ENCODE measurements around the gene FSTL1.
"Not testable (repeated sequence)": the region's sequence is repeated elsewhere in the genome, so short reads cannot be mapped to it uniquely, and the experiment has no call there.

Gene FSTL1

DNA sequence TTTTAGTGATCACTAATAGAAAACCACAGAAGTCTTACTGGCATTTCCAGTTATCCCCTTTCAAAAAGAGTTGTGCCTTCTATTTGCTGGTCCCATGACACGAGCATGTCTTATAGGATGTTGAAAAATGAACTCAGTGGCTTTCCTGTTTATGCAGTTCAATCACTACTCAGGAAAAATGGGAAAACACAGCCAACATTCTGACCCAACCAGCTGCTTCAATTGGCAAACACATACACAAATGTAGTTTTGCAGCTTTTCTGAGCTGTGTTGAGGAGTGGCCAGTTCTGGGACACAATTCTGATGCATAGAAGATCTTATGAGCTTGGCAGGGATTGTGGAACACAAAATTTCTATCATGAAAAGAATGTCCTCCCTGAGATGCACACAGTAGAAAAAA is 40.3 kb downstream of the FSTL1 start:
- DNase-seq = no peak

DNA sequence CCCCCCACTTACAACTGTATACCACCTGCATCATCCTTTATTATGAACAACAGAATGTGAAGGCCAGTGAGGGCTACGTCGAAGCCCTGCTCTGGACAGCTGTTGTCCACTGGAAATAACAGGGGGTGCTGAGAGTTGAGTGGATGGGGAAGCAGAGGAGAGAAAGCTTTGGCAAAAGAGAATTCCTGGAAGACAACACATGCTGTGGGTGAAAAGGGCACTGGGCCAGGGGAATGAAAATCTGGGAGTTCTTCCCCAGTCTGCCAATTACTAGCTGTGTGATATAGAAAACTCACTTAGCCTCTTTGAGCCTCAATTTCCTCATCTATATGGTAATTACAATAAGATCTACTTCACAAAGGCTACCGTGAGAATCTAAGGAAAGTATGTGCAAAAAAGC is 40.7 kb downstream of the FSTL1 start:
- DNase-seq = no peak

DNA sequence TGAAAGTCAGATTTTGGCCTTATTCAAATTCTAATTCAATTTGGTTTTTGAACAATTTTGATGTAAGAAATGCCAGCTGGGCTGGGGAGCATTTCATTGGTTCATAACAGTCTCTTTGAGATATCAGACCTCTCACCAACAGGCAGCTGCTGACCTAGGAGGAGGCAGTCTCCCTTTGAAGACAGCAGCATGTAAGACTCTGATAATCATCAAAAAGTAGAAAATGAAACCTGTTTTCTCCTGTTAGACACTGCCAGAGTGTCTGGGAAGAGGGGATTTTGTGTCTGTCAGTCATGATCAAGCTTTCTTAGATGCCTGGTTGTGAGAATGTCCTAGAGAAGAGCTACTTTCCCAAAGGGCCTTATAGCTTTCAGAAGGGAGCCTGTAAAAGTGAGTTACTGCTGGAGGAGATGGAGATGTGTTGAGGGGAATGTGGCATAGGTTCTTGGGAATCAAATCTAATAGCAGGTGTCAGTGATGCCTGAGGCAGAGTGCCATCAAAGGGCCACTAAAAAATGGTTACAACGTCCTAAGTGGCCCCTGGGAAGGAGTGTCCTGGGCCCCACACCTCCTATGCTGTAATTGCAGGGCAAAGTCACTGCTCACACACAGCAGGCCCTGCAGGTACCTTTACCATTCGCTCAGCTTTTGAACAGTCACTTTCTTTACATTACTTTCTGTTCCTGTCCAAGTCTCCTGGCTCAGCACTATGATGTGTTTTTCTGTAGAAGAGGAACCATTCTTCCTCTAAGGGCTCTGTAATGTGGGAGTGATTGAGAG is 43.1 kb downstream of the FSTL1 start:
- no peak for DNase-seq

DNA sequence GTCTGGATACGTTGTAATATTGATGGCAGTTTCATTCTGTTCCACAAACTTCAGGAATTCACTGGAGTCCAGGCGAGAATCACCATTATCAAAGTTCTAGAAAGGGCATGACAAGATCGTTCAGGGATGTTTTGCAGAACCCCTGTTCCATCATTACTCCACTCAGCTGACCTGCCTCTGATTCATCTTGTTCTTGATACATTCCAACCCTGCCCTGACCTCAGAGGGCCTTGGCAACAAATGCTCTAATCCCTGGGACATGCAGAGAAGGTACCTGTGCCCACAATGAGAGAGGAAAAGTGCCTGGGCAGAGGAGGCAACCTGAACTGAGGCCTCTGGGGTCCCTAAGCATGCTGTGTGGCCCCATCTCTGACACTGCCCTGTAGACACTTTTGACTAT is 45.9 kb downstream of the FSTL1 start:
- DNase-seq = no peak

DNA sequence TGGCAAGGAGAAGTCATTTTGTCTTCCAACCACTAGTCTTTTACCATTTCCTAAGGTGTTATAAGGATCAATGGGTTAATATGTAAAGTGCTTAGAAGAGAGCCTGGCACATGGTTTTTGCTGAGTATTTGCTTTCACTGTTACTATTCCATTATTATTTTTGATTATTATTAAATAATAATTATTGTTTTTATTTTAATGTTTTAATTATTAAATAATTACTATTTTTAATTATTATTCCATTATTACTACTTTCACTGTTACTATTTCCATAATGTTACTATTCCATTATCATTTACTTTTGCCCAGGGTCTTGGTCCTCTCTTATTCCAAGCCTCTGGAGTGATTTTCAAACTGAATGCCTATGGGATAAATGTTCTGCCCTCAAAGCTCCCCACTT is 48.5 kb downstream of the FSTL1 start:
- DNase-seq = no peak

DNA sequence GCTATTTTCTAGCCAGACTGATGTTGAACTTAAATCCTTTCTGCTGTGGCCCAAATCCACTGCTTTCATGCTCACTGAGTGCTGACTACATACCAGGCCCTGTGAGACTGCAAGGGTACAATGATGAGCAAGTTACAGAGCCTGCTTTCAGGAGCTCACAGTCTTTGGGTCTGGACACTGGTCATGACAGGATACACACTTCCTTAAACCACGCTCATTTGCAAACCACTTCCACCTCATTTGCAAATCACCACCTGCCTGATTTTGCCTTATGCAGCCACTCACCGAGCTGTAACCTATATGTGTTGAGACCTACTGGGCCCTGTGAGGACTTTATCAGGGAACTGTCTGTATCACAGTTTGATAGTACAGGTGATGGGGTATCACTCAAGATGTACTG is 51.4 kb downstream of the FSTL1 start:
- DNase-seq = no peak

DNA sequence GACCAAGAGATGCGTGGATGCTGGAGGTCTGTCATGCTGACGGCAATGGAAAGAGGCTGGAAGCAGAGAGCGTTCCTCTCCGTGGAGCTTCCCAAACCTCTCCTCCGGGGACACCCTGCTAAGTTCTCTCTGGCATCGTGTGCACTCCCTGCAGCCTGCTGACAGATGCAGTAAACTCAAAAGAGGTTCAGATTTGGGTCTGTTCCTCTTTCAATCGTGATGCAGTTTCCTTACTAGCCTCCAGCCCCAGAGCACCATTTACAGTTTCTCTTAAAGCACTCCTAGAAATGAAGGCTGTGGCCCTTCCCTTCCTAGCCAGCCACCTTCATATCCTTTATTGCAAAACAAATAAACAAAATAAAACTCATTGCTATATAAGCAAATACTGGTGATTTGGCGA is 54.3 kb downstream of the FSTL1 start:
- DNase-seq = no peak

DNA sequence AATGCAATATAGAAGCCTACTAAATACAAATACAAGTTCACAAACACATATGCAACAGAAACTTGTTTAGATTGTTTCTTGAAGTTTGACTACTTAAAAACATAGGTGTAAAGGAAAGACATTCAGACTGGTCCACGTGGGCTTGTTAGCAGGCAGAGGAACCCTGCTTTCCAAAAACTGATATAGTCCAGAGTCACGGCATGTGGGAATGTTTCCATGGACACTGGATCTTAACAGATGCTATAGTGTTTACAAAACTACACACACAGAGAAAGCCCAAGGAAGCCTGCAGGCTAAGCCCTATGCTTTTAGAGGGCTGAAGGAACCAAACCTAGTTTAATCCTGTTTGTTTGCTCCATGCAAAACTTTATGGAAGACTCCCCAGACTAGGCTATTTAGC is 56.4 kb downstream of the FSTL1 start:
- DNase-seq = no peak

DNA sequence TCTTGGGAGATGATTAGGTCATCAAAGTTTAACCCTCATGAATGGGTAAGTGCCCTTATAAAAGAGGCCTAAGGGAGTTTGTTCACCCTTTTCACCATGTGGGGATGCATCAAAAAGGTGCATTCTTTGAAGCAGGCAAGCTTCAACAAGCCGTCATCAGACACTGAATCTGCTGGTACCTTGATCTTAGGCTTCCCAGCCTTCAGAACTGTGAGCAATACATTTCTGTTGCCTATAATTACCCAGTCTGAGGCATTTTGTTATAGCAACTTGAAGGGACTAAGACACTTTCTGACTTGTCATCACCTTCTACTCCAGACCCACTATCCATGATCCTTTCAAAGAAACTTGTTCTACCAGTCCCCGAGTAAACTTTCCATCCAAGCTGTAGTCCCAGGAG is 57.0 kb downstream of the FSTL1 start:
- no peak for DNase-seq

DNA sequence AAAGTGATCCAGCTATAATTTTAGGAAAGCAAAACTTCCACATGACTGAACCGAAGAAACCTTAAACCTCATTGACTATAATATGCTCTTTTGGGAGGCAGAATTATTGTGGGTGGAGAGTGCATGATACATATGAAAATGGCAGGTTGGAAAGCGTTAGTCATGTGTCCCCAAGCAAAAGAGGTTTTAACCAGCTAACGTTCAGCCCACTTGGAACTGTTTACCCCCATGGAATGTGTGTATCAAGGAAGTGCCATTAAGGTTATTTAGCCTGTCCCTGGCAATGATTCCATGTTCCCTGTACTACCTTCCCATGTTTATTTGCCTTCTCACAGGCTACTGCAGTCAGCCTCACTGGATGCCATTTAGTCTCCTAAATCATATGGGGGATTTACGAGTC is 57.5 kb downstream of the FSTL1 start:
- peak; percentile 39 for DNase-seq

DNA sequence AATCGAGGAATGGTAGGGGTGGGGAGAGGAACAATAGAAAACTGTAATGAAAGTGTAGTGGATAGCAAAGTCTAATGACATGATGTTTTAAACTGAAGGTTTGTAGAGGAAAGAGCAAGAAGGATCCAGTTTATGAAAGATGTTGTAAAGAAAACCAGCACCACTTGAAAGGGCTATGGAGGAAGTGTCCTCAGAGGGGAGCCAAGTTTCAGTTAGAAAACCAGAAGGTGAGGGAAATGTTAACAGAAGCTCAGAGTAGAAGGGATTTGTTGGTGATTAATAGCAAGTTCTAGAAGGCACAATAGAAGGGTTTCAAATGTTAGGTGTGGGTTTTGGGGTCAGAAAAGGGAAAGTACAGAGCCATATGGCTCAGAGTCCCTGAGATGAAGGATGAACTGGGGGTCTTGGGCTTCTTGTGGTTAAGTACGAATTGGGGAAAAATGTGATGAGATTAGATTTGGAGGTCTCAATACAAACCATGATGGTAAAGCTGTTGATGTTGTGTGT is 67.8 kb downstream of the FSTL1 start:
- no peak for DNase-seq

DNA sequence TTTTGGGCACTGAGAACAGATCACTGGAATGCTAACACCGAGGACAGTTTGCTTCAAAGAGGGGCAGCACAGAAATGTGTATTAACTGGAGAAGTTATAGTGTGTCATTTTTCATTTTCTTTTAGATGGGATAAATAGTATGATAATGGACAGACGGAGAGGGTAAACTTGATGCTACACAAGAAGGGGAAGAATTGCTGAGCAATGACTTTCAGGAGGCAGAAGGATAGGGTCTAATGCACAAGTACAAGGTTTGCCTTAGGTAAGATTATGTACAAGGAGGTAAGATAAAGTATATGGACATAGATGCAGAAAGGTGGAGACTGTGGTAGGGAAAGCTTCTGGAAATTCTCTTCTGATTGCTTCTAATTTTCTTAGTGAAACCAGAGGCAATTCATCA is 69.3 kb downstream of the FSTL1 start:
- DNase-seq = no peak

DNA sequence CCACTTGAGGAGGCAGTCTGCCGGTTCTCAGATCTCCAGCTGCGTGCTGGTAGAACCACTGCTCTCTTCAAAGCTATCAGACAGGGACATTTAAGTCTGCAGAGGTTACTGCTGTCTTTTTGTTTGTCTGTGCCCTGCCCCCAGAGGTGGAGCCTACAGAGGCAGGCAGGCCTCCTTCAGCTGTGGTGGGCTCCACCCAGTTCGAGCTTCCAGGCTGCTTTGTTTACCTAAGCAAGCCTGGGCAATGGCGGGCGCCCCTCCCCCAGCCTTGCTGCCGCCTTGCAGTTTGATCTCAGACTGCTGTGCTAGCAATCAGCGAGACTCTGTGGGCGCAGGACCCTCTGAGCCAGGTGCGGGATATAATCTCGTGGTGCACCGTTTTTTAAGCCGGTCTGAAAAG is 72.8 kb downstream of the FSTL1 start:
- not testable (repeated sequence) for DNase-seq

DNA sequence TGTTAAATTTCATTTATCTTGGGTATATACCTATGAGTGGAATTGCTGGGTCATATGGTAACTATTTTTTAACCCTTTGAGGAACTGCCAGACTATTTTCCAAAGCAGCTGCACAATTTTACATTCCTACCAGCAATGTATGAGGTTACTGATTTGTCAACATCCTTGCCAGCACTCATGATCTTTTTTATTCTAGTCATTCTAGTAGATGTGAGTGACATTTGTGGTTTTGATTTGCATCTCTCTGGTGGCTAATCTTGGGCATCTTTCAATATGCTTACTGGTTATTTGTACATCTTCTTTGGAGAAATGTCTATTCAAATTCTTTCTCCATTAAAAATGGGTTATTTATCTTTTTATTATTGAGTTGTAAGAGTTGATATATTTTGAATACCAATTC is 80.3 kb downstream of the FSTL1 start:
- DNase-seq = no peak

DNA sequence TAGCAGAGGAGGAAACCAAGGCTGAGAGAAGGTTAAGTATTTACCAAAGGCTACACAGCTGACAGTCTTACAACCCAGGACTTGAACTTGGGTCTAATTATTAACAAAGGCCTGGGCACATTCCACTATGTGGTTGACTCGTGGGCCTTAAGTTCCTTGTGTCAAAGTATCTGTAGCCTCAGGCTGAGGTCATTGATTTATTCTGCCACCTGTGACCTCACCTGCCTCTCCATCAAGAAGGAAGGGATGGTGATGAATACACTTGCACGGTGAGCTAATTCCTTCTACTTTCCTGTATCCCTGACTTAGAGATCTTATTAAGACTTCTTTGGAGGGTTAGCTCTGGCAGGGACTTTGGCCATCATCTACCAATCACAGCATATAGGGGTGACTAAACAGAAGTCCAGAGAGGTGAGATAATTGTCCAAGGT is 81.7 kb downstream of the FSTL1 start:
- DNase-seq = no peak

DNA sequence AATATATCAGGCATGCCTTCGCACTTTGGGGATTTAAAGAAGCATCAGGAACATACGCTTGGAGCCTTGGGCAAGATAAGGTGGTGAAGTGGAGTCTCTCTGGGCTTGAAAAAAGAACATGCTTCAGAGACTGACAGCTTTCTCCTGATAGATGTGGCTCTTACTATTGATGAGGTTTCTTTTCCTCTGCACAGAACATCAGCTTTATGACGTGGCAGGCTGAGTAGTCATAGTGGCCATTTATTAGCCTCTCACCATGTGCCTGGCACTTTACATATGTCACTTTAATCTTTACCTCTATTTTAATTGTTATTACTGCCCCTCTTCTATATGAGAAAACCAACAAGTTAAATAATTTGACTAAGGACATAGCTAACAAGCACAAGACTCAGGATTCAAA is 82.6 kb downstream of the FSTL1 start:
- no peak for DNase-seq

DNA sequence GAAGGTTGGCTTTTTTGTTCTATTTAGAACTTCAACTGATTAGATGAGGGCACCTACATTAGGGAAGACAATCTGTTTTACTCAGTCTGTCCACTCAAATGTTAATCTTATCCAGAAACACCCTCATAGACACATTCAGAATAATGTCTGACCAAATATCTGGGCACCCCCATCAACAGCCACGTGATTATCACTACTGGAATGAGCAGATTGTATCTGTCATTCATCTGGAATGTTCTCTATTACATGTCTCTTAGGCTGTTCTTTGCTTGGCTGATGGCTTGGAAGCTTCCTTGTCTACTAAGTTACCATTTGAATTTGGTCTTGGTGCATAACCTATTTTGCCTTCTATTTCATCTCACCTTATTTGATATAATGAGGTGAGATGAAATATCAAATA is 86.0 kb downstream of the FSTL1 start:
- peak; percentile 45 for DNase-seq

DNA sequence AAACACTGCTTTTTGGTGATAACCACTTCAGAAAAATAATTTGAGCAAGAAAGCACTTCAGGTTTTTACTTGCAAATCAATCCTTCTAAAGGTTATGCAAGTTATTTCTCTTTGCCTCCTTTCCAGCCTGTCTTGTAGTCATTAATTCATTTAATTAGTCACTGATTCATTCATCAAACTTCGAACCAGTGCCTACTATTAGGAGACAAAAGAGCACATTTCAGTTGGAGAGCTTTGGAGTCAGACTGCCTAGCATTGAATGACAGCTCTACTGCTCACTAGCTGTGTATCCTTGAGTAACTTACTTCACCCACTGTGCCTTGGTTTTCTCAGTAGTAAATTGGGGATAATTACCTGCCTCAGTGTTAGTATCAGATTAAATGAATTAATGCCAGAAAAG is 86.7 kb downstream of the FSTL1 start:
- DNase-seq = no peak

DNA sequence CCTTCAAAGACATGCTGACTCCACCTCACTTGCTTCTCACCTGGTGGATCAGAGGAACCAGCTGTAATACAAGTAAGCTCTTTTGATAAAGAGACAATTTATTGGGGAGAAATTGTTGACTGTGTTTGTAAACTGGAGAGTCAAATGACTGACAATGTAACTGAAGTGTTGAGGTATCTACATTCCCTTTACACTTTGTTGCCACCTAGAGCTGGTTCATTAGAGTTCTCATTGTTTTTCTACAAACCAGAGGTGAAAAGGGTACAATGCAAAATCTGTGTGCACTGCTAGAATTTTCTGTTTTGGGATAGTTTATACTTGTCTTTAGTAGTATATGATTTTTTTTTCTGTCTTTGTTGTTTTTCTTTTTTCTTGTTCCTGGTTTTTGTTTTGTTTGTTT is 93.0 kb downstream of the FSTL1 start:
- DNase-seq = no peak

DNA sequence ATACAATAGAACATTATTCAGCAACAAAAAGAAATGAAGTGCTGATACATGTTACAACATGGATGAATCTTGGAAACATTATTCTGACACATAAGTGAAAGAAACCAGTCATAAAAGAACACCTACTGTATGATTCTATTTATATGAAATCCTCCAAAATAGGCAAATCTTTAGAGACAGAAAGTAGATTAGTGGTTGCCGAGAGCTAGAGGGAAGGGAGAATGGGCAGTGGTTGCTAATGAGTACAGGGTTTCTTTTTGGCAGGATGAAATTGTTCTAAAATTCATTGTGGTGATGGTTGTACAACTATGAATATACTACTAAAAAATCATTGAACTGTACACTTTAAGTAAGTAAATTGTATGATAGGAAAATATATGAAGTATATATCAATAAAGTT is 95.3 kb downstream of the FSTL1 start:
- DNase-seq = no peak

DNA sequence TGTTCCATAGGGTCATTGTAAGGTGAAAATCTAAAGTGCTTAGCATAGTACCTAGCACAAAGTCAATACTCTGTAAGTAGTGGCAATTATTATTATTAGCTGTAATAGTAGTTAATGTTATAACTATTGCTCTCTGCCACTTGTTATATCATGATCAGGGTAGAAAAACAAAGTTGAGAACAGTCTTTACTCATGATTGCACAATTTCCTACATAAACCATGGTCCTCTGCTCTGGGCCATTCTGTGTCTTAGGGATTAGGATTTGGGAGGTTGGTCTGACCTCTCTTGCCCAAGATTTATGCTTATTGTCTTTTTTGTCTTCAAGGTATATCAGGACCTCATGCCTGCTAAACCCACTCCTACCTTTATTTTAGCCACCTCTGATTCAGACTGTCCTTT is 97.3 kb downstream of the FSTL1 start:
- DNase-seq = no peak

DNA sequence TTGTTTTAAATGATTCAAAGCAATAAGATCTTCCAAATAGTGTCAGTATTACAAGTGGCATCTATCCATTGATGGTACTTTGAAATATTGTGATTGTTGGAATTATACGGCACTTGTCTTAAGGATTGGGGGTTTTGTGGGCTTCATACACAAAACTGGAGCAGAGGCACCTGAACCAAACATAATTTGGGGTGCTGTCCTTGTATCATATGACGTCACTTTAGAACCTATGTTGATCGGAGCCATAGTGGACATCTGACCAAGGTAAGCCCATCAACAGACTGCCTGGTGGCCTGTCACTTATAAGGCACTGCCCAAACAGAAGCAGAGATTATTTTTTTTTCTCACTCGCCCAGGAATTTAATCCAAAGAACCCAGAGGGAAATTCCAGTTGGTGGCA is 98.8 kb downstream of the FSTL1 start:
- DNase-seq = no peak

DNA sequence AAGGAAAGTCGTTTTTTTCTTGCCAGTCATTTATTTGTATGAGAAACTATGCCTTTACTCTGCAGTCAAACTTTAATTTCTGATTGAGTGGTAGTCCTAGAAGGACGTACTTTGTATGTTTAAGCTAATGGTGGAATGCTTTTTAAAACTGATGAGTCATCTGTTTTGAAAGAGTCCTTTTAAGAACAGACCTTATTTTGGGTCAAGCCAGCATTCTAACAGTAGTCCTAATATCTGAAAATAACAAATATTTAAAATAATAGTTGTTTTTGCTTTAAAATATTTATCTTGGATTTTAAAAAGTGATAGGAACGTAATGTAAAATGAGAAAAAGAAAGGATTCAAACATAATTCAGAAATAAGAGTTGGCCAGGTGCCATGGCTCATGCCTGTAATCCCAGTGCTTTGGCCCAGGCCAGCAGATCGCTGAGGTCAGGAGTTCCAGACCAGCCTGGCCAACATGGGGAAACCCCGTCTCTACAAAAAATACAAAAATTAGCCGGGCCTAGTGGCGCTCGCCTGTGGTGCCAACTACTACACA is 100.3 kb downstream of the FSTL1 start:
- peak; percentile 55 for DNase-seq

DNA sequence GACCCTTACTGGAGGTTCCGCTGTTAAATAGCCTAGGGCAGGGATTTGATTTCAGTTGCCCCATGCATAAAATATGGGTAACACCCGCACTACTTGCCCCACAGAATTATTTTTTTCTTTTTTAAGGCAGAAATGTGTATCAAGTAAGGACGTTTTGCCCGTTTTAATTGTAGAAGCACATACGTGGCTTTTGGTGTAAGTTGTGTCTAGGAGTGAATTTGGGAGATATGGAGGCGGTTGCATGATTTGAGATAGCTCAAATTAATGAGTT is 101.0 kb downstream of the FSTL1 start:
- DNase-seq = no peak

Data from fibroblast of skin of right biceps (primary cell).